HG02981 (cell line): ENCODE measurements around the gene ANKH.
"Not testable (repeated sequence)": the region's sequence is repeated elsewhere in the genome, so short reads cannot be mapped to it uniquely, and the experiment has no call there.

Experiments used
- ATAC-seq: cut with Tn5 transposase; IDR thresholded peaks from one replicate; pipeline ENCODE4 v1.9.1; 2021; ENCODE audit warnings: mild to moderate bottlenecking, moderate library complexity; ENCODE audit not compliant: unreplicated experiment

ANKH gene

DNA sequence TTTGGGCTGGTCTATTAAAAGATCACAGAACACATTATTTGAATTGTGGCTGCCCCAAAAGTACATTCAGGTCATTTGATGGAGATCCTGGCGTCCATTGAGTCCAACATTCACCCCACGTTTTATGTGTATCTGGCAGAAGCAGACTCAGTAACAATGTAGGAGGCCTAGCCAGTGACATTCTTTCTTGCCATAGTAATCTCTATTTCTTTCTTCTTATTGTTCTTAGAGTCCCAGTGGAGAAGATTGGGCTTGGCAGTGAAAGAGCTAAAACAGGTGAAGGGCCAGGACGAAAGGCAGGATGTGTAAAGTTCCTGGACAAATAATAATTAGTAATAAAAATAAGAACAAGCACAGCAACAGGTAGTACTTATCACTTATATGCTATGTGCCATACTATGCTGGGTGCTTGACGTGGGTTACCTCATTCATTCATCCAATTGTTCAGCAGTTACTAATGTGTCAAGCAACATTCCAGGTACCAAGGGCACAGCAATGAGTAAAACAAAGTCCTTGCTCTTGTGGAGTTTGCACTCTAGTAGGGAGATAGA lies 12.6 kb upstream of the ANKH start:
- ATAC-seq, result no peak

DNA sequence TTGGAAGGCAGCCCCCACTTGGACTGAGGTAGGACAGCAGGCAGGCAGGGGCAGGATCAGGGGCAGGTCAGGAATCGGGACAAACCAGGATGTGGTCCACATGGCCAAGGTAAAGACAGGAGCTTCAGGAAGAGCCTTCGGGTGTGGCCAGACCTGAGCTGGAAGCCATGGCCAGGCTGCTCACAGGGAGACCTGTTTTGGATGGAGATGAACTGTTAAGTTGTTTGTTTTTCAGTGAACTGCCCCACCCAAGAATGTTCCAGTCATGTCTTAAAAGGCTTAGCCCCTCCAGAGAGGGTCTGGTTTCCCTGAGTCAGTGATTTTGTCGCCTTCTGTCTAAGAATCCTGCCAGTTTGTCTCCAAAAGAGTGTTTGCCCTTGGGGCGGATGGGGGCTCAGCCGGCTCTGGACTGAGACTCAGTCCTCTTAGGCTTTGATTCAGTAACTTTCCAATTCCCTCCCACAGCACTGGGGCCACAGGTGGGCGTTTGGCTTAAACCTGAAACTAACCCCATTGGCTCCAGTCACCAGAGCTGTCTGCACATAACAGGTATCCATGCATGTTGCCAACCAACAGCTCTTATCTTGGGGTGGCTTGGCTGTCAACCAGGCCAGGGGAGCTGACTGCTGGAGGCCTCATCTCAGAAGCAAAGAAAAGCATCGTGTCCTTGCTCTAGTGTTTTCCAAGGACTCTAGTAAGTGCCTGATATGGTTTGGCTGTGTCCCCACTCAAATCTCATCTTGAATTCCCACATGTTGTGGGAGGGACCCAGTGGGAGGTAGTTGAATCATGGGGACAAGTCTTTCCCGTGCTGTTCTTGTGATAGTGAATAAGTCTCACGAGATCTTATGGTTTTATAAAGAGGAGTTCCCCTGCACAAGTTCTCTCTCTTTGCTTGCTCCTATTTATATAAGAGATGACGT lies 11.3 kb upstream of the ANKH start:
- ATAC-seq, result no peak

DNA sequence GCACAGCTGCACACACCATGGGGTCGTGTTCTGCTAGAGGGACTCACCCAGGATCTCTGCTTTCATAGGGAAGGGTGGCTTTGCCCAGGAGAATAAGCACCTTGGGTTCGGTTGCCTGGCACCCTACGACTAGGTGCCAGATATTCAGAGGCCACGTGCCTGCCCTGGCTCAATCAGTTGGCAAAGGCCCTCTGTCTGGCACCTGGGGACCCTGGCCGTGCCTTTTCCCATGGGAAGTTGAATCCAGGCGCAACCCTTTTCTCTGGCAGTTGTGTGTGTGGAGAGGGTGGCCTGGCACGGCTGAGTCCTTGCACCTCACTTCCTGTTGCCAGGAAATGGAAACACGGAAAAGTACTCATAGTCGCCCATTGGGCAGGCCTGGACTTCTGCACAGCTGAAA lies 10.2 kb upstream of the ANKH start:
- no peak for ATAC-seq

DNA sequence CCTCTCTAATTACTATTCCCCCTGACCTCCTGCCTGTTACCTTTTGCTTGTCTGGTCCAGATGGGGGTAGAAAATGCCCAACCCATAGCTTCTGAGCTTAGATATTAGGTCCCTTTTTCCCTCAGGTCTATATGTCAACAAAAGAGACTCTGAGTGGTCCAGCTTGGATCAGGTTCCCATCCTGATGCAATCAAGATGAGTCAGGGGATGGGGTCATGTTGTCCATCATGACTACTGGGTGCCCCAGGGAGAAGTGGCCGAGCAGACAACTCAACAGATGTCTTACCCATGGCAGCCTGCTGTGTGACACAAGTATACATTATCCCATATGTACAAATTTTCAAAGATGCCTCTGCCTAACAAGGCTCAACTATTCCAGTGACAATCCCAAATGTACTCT lies 9.1 kb upstream of the ANKH start:
- ATAC-seq, result no peak

DNA sequence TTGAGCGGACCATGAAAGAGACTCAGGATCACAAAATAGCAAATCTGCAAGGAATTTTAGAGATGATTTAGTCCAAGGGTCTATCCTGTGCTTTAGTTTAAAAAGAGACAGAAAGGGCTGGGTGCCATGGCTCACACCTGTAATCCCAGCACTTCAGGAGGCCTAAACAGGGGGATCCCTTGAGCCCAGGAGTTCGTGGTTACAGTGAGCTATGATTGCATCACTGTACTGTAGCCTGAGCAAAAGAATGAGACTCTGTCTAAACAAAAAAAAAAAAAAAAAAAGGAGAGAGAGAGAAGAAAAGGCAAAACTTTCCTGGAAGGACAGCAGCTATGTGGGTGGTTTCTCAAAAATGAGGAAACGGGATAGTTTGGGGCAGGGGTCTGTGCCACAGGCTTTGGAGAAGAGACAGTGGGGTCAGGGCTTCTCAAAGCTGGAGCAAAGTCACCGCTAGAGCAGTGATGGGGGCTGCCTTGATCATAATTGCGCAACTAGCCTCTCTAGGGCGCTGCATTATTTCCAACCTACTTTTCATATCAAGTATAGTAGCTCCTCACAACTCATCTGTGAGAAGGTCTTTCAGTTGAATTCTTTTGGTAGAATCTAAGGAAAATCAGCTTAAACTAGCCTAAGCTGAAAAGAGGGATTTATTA lies 8.5 kb upstream of the ANKH start:
- ATAC-seq, result no peak

DNA sequence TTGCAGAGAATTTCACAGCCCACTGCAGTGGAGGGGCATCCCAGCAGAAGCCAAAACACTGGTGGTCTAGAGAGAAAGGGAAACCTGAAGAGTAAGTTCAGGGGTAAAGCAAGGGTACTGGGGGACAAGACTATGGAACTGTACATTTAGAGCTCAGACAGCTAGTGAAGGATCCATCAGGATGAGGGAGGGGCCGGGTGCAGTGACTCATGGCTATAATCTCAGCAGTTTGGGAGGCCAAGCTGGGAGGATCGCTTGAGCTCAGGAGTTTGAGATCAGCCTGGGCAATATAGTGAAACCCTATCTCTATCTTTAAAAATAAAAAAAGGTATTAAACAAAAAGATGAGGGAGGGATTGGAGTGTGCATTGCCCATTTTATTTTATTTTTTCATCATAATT lies 7.8 kb upstream of the ANKH start:
- no peak for ATAC-seq

DNA sequence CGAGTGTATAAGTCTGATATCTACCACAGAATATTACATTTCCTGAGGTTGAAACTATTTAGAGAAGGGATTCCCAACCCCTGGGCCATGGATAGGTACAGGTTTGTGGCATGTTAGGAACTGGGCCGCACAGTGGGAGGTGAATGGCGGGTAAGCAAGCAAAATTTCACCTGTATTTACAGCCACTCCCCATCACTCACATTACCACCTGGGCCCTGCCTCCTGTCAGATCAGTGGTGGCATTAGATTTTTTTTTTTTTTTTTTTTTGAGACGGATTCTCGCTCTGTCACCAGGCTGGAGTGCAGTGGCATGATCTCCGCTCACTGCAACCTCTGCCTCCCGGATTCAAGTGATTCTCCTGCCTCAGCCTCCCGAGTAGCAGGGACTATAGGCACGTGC lies 6.6 kb upstream of the ANKH start:
- not testable (repeated sequence) for ATAC-seq

DNA sequence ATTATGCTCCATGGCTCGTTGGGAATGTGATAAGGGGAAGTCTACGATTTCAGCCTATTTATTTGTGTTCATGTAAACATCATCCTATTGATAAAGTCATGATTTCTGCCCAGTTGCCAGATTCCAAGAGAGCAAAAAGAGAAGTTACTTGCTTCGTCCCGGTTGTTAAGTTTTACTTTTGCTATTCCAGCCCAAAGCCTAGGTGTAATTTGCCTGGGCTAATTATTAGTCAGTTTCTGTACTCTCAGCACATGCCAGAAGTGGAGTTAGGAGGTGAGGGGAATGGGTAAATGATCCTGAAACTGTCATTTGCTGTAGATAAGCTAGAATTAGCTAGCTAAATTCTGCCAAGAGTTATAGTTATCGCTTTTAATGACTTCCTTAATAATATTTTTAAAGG lies 4.5 kb upstream of the ANKH start:
- no peak for ATAC-seq

DNA sequence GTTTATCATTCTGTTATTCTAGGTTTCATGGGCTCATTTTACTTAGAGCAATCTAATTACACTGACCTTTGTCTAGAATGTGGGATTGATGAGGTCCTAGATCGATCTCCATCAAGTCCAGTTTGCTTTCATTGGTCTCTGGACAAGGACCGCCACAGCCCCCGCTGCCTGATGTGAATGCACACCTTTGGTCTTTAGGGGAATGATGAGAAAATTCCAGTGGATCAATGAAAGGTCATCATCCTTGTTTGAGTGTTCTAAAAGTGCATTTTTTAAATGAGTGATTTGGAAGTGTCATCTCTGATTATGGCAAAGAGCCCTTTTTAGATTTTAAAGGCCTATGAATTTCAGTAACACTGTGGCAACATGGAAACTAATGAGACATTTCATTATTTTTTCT lies 2.2 kb upstream of the ANKH start:
- no peak for ATAC-seq

DNA sequence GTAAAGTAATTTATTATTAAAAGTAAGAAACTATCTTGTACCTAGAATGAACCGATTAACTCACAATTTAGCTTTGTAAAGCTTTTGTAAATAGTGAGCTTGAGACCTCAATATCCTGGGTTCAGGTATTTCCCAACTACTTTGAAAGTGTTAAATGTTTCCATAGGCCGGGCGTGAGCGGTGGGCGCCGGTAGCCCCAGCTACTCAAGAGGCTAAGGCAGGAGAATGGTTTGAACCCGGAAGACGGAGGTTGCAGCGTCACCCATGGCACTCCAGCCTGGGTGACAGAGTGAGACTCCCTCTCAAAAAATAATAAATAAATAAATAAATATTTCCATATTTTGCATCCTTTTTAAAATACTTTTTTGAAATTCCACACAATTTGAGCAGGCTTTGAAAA lies 1.5 kb upstream of the ANKH start:
- ATAC-seq, result no peak

DNA sequence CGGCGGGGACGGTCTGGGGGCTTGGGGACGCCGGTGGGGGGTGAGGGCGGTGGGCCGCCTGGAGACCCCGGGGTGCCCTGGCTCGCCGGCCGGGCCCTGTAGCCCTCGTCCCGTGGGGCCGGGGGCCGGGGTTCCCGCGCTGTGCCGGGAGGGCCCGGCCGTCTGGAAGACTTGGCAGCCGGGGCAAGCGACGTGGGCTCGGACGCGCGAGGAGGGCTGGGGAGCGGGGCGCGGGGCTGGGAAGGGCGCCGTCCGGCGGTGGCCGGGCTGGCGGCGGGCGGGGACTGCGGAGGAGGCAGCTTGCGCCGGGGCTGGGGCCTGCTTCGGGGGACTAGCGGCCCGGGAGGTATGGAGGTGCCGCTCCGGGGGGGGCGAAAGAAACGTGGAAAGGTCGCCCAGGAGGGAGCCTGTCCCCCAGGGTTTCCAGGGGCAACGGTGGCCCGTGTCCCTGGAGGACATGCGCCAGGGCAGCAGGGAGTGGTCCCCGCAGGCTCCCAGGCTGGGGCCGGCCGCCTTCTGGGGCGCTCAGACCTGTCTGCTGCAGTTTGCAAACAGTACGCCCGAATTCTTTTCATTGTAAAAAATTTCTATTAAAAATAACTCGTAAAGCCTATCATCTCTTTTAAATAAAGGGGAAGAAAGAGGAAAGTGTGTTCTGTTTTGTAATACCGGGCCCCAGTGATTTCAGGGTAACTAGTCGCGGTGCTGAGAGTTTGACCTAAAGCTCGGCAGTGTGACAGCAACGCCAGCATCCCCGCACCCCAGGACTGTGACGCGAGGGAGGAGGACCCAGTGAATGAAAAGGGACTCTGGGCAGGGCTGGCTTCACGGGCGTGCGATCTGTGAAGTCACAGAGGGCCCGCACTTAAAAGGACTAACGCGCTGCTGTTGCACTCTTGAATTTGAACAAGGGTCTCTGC lies 752 bp upstream of the ANKH start:
- peak; percentile 36 for ATAC-seq

DNA sequence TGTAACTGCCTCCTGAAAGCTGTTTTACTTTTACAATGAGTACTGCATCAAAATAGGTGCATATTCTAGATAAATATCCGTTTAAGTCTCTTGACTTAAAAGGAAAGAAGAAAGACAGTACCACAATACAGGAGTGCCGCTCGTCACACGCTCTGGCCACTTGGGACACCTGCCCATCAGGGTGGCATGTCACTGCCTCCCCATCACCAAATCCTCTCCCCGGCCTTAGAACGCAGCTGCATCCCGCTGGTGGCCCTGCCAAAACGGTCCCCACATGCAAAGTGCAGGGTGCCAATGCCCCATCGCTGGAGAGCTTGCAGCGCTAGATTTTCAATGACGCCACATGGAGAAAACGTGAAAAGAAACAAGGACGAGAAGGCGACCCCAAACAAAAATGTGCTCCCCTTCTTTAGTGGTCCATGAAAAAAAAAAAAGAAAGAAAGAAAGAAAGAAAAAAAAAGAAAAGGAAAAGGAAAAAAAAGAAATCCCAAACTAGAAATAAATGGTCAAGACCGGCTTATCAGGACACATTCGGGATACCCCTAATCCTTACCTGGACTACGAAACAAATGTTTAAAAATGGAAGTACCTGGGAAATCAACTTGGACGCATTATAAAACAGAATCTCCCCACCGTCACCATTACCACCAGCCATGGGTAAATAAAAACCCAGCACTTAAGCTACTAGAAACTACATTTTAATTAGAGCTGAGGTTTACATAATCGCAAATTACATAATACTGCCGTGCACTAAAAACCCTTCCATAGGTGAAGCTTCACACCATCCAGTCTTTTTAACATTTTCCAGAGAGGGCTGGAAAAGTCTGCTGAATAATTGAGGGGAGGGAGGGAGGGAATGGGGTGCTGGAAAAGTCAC lies 1.0 kb downstream of the ANKH start:
- no peak for ATAC-seq

DNA sequence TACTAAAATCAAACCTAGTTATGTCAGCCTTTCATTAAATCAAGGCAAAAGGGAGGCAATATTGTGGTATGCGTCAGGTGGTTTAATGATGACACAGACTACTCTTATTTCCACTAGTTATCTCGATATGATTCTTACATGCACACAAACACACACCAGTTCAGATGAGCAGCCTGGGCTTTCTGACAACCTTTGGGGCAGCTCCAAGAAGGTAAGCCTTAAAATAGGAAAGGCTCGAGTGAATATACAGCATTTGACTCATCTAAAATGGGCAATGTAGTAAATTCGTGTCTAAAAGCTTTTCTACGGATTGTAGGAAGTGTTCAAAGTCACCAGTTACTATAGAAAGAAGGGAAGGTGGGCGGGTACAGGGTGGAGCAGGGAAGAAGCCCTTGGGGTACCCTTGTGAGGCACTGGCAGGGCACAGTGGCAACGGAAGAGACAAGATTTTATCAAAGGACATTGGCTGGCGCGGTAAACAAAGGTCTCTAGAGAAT lies 1.9 kb downstream of the ANKH start:
- ATAC-seq, result no peak

DNA sequence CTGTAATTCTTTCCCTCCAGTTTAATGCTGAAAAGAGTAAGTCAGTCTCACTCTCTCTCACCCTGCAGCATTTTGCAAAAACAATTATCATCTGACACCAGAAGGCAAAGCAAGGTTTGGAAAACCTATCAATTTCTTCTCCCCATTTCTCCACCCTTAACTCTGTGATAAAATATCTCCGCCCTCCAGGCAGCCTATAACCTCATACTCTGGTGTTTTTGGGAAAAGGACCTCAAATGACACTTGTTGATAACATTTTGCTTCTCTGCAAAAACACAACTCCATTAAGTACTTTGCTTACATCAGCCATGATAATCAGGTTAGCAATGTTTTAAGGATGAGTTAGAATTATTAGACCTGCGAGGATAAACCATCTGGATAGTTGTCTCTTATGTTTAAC lies 2.3 kb downstream of the ANKH start:
- ATAC-seq, result no peak

DNA sequence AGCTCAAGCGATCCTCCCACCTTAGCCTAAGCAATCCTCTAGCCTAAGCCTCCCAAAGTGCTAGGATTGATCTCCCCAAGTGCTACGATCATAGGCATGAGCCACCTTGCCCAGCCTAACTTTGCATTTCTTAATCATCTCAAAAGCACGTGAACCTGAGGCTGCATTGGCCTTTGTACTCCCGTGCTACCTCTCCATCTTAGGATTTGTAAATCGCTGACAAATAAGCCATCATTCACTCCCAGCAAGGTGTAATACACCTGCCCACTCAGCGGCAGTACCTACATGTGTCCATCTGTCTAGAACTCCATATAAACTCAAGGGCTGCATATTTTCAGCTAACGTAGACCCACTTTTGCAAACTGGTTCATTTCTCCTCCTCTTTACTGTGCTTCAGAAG lies 2.8 kb downstream of the ANKH start:
- no peak for ATAC-seq

DNA sequence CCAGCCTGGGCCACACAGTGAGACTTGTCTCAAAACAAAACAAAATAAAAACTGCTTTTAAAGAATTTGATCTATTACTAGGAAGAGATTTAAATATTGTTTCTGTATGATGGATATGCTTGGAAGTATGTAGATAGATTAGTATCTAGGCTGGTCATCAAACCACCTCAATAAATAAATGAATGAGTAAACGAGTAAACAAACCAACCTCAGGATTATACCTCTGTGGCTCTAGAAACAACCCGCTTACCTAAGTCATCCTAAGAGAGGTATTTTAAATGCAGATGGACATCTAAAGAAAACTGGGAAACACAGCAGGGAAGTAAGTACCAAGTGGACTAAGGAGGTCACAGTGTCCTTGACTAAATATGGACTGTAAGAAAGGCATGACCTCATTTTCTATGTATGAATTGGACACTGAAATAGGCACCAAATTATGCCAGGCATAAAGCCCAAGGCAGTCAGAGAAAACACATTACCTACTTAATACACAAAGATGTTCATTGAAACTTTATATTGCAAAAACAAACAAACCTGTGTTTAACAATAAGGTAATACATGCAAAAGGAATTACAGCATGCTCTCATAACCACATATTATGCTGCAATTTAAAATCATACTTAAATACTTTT lies 7.3 kb downstream of the ANKH start:
- no peak for ATAC-seq

DNA sequence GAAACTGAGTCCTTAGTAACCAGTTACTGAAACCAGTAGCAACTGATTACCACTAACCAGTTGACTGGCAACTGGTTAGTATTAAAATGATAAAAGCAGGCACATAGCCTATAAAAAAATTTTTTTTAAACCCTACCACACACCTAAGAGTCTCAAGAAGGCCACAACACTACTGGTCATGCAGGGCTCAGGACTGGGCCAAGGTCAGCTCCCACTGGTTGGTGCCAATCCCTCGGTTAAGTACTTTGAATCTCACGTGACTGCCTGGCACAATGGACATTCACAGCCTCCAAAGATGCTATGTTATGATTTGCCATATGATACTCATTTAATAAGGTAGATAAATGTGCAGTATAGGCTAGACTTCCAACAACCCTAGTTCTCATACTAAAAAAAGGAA lies 8.5 kb downstream of the ANKH start:
- no peak for ATAC-seq

DNA sequence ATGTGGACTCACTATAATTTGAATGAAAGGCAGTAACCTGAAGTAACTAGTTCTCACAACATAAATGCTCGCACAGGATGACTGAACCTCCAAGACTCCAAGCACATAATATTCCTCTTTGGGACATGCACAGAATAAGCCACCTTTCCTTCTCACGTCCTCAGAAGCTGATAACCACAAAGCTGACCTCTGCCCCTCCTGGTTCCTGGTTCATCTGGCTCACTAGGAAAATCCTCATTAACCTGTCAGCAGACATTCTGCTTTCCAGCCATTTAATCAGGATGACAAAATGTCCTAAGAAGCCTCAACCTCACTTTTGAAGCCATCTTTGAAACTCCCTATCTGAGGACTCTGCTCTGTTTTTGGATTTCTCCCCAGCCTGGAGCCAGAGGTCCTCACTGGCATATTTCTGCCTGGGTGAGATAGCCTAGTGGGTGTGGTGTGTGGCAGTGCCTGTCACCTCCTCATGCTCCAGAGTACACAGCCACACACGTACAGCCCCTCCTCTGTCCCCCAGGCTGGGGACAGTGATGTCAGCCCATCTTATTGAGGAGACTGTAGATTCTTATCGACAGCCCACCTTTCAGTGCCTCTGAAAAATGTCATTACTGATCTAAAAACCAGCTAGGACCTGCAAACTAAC lies 10.3 kb downstream of the ANKH start:
- no peak for ATAC-seq

DNA sequence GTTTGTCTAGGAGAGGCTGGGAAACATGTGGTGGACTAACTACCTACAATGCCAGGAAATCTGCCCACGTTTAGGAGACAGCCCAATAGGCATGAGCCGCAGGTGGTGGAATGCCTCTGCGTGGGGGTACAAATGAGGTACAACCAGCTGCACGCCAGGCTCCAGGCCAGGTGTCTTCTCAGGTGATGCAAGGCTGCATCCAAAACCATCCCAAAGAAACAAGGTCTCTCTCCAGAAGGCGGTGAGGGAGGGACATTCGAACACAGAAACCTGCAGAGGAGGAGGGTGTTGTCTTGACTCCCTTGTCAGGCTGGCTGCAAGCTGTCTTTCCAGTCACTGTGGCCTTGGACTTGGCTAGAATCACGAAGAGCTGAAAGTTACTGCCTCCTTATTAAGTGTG lies 11.6 kb downstream of the ANKH start:
- no peak for ATAC-seq
